Stimulated activated CD8-positive, alpha-beta memory T cell treated with anti-CD3 and anti-CD28 coated beads, Interleukin-7, amount 100 ng/mL, for 1 hour (primary cell): ENCODE measurements around the gene SLC35E3.

Source experiments
- DNase-seq, 2 donors: peaks; one replicate each; pipeline ENCODE4 v3.0.0-alpha.2; 2020; ENCODE audit warnings: low read depth in 2 of 2

The SLC35E3 gene

GRCh38 chr12:68745904-68746571 lies at the start of gene SLC35E3:
SLC35E3 (plus strand) TSS chr12:68746176; CDS start chr12:68746378, 202 bp downstream.
- peak; percentile 80 to 83 for DNase-seq

GRCh38 chr12:68699486-68699885 lies 46.5 kb upstream of the SLC35E3 start:
- DNase-seq: no peak

- DNase-seq: no peak
Measured at GRCh38 chr12:68727776-68728175, 18.2 kb upstream of the SLC35E3 start.

- no peak for DNase-seq
Measured at GRCh38 chr12:68733661-68734071, 12.3 kb upstream of the SLC35E3 start.

GRCh38 chr12:68739891-68740290 lies 6.1 kb upstream of the SLC35E3 start:
- no peak for DNase-seq

- no peak for DNase-seq
Measured at GRCh38 chr12:68743356-68743755, 2.6 kb upstream of the SLC35E3 start.

GRCh38 chr12:68745376-68745903 lies 536 bp upstream of the SLC35E3 start:
- no peak for DNase-seq

- DNase-seq: no peak
Measured at GRCh38 chr12:68746572-68747180, 700 bp downstream of the SLC35E3 start.

GRCh38 chr12:68749443-68749842 lies 3.5 kb downstream of the SLC35E3 start:
- DNase-seq: no peak

GRCh38 chr12:68749861-68750260 lies 3.9 kb downstream of the SLC35E3 start:
- no peak for DNase-seq

- DNase-seq: no peak
Measured at GRCh38 chr12:68750506-68750905, 4.5 kb downstream of the SLC35E3 start.

- no peak for DNase-seq
Measured at GRCh38 chr12:68755536-68756243, 9.7 kb downstream of the SLC35E3 start.

GRCh38 chr12:68759852-68760251 lies 13.9 kb downstream of the SLC35E3 start:
- DNase-seq: no peak

GRCh38 chr12:68760806-68761441 lies 14.9 kb downstream of the SLC35E3 start:
- DNase-seq: no peak

GRCh38 chr12:68761442-68761812 lies 15.5 kb downstream of the SLC35E3 start:
- DNase-seq: no peak

GRCh38 chr12:68761901-68762630 lies 16.1 kb downstream of the SLC35E3 start:
- no peak for DNase-seq

GRCh38 chr12:68762691-68763090 lies 16.7 kb downstream of the SLC35E3 start:
- no peak for DNase-seq

GRCh38 chr12:68765696-68766095 lies 19.7 kb downstream of the SLC35E3 start:
- no peak for DNase-seq

GRCh38 chr12:68766646-68767045 lies 20.7 kb downstream of the SLC35E3 start:
- no peak for DNase-seq

GRCh38 chr12:68767191-68767590 lies 21.2 kb downstream of the SLC35E3 start:
- no peak for DNase-seq

- DNase-seq: no peak
Measured at GRCh38 chr12:68768431-68768939, 22.5 kb downstream of the SLC35E3 start.
